ENCODE results near the gene TRHDE. TPM values are rescaled to one million over a fixed set of nuclear protein-coding genes. Genes with fewer than 3 reads are reported as not detected.

The TRHDE gene
- total RNA-seq, 2 donors from 2014 or later = 10.9 to 73.2 TPM

GRCh38 chr12:72250346-72250745, 21.8 kb upstream of the TRHDE start:
- 82 to 87% methylated on average over 2 of the region's 2 CpGs for WGBS, 2 donors
- no peaks in the 10 kb centered on the region for H3K36me3 ChIP-seq (replicated peaks in 1 of 2; ENCODE audit: insufficient read depth in 1 of 2, low read depth in 2 of 2)
- H3K27ac ChIP-seq = no peak overlapping the region
- H3K9me3 ChIP-seq = no peaks in the 10 kb centered on the region
- no peaks in the 10 kb centered on the region for H3K4me1 ChIP-seq
- DNase-seq (no peak), ATAC-seq (no peak)
- intact Hi-C loops (cut with DNase I) = no loop called here
- H3K4me3 ChIP-seq = no peak overlapping the region
- TF ChIP-seq CTCF (IDR thresholded peaks at IDR 0.05) (no peak), POLR2A (IDR thresholded peaks at IDR 0.05) (no peak)
- H3K27me3 ChIP-seq = no peaks in the 10 kb centered on the region

- no peak for ATAC-seq
These were observed 15.4 kb upstream of the TRHDE start for GRCh38 chr12:72256725-72257124.

GRCh38 chr12:72261885-72262284, 10.3 kb upstream of the TRHDE start:
- ATAC-seq (no peak), DNase-seq (no peak)
- H3K4me3 ChIP-seq = no peak overlapping the region
- TF ChIP-seq CTCF (IDR thresholded peaks at IDR 0.05) = no peak
- H3K27ac ChIP-seq = no peak overlapping the region
- H3K4me1 ChIP-seq = peaks cover 6% of the 10 kb centered on the region
- 61 to 77% methylated on average over 2 of the region's 2 CpGs for WGBS, 2 donors
- H3K36me3 ChIP-seq (replicated peaks in 1 of 2; ENCODE audit: insufficient read depth in 1 of 2, low read depth in 2 of 2) = peaks cover 0 to 3% of the 10 kb centered on the region in 2 donors
- H3K9me3 ChIP-seq = no peaks in the 10 kb centered on the region
- no peaks in the 10 kb centered on the region for H3K27me3 ChIP-seq
- intact Hi-C loops (cut with DNase I) = no loop called here

More at GRCh38 chr12:72256725-72257124, 15.4 kb upstream of the TRHDE start:
- Histone ChIP-seq H3K27ac (no peak overlapping the region), H3K27me3 (no peaks in the 10 kb centered on the region), H3K36me3 (replicated peaks in 1 of 2; ENCODE audit: insufficient read depth in 1 of 2, low read depth in 2 of 2) (peaks cover 0 to 3% of the 10 kb centered on the region in 2 donors), H3K9me3 (no peaks in the 10 kb centered on the region), H3K4me3 (no peak overlapping the region), H3K4me1 (no peaks in the 10 kb centered on the region)
- DNase-seq = no peak
- TF ChIP-seq CTCF (IDR thresholded peaks at IDR 0.05) (no peak), POLR2A (IDR thresholded peaks at IDR 0.05) (no peak)
- WGBS, 2 donors = 89 to 93% methylated on average over 1 of the region's 1 CpG
- intact Hi-C loops (cut with DNase I) = no loop called here

- whole genome bisulfite sequencing, 2 donors = 22 to 26% methylated on average over 1 of the region's 1 CpG
- Histone ChIP-seq H3K4me1 (peaks cover 21% of the 10 kb centered on the region), H3K27me3 (no peaks in the 10 kb centered on the region), H3K36me3 (replicated peaks in 1 of 2; ENCODE audit: insufficient read depth in 1 of 2, low read depth in 2 of 2) (no peaks in the 10 kb centered on the region), H3K4me3 (no peak overlapping the region), H3K27ac (no peak overlapping the region), H3K9me3 (no peaks in the 10 kb centered on the region)
- peak; percentile 39 for ATAC-seq
- DNase-seq = peak in 1 of 4 donors; percentile 10
- intact Hi-C loops (cut with DNase I) = no loop called here
- TF ChIP-seq CTCF (IDR thresholded peaks at IDR 0.05) (peak in 6 of 7 experiments; percentile 33 to 56 (median 47)), POLR2A (IDR thresholded peaks at IDR 0.05) (no peak)
These were observed 7.5 kb upstream of the TRHDE start for GRCh38 chr12:72264548-72265175.

- WGBS, 2 donors = 52 to 59% methylated on average over 2 of the region's 2 CpGs
- intact Hi-C loops (cut with DNase I) = no loop called here
- H3K9me3 ChIP-seq = no peaks in the 10 kb centered on the region
- TF ChIP-seq CTCF (IDR thresholded peaks at IDR 0.05) (peak in 5 of 7 experiments; percentile 23 to 51 (median 29)), POLR2A (IDR thresholded peaks at IDR 0.05) (no peak)
- no peaks in the 10 kb centered on the region for H3K36me3 ChIP-seq (replicated peaks in 1 of 2; ENCODE audit: insufficient read depth in 1 of 2, low read depth in 2 of 2)
- H3K27ac ChIP-seq = peak overlapping the region in 1 of 4 donors; percentile 95
- ATAC-seq (no peak), DNase-seq (peak in 2 of 4 donors; percentile 5 to 41)
- H3K4me1 ChIP-seq = peaks cover 21% of the 10 kb centered on the region
- H3K4me3 ChIP-seq = no peak overlapping the region
- H3K27me3 ChIP-seq = no peaks in the 10 kb centered on the region
These were observed 4.2 kb upstream of the TRHDE start for GRCh38 chr12:72267974-72268373.
